Suprapubic skin (tissue), 4 donors: ENCODE measurements around the gene GAK. TPM values are rescaled to one million over a fixed set of nuclear protein-coding genes. Genes with fewer than 3 reads are reported as not detected.

ENCODE experiments used
- DNase-seq, 2 donors: peaks; one replicate each; pipeline ENCODE4 v3.0.0-alpha.2; 2019; ENCODE audit warnings: low spot score in 2 of 2
- H3K27ac ChIP-seq: fragments of 200-600 bp; sonication (generic); one replicate; pipeline ENCODE4 v1.5.1; 2019
- H3K27me3 ChIP-seq: fragments of 200-600 bp; sonication (generic); one replicate; pipeline ENCODE4 v1.5.1; 2019
- H3K36me3 ChIP-seq: fragments of 200-600 bp; sonication (generic); one replicate; pipeline ENCODE4 v1.5.1; 2019
- H3K4me1 ChIP-seq: fragments of 200-600 bp; sonication (generic); one replicate; pipeline ENCODE4 v1.5.1; 2019
- H3K4me3 ChIP-seq: fragments of 200-600 bp; sonication (generic); one replicate; pipeline ENCODE4 v1.5.1; 2019; ENCODE audit warnings: mild to moderate bottlenecking
- H3K9me3 ChIP-seq: fragments of 200-600 bp; sonication (generic); one replicate; pipeline ENCODE4 v1.5.1; 2019
- CTCF ChIP-seq, 2 donors: fragments of 200-600 bp in 1 of 2; fragments of 450-650 bp in 1 of 2; sonication (generic) in 1 of 2; IDR thresholded peaks; one replicate each; pipeline ENCODE4 v1.5.1; 2016 to 2019; ENCODE audit warnings: antibody characterized with exemption in 2 of 2, mild to moderate bottlenecking in 1 of 2, moderate library complexity in 1 of 2
- EP300 ChIP-seq: sonication (generic); formaldehyde crosslinking; IDR thresholded peaks from one replicate; pipeline ENCODE4 v1.6.1; 2017; ENCODE audit warnings: antibody characterized with exemption
- POLR2A ChIP-seq, 2 donors: fragments of 450-650 bp; IDR thresholded peaks; one replicate each; pipeline ENCODE4 v1.6.1; 2017; ENCODE audit warnings: antibody characterized with exemption in 2 of 2, mild to moderate bottlenecking in 2 of 2, moderate library complexity in 2 of 2
- POLR2AphosphoS5 ChIP-seq, 3 donors: sonication (generic); formaldehyde crosslinking; IDR thresholded peaks; one replicate each; pipeline ENCODE4 v1.6.1; 2017; ENCODE audit warnings: antibody characterized with exemption in 3 of 3
- WGBS: methylation state at CpG from one replicate; pipeline ENCODE4 v1.1.5; 2018; 5-methylcytosine and 5-hydroxymethylcytosine counted together
- total RNA-seq, 4 donors: library from RNA; depleted of rRNA; stranded (reverse); fragments of >200 nt; gene quantifications; one replicate each; pipeline ENCODE4 v1.1.0, GENCODE V29; 2016

GAK gene
- total RNA-seq, 4 donors from 2014 or later = 108 to 166 (median 132) TPM

GRCh38 chr4:952881-953573 is 20.9 kb upstream of the GAK start:
- Histone ChIP-seq H3K4me1 (no peaks in the 10 kb centered on the region), H3K36me3 (peaks cover 58% of the 10 kb centered on the region), H3K9me3 (no peaks in the 10 kb centered on the region), H3K4me3 (no peak overlapping the region), H3K27ac (no peak overlapping the region), H3K27me3 (no peaks in the 10 kb centered on the region)
- no peak for DNase-seq
- 94% methylated on average over 22 of the region's 28 CpGs for WGBS
- TF ChIP-seq EP300 = no peak
- no peak for TF ChIP-seq POLR2A (IDR thresholded peaks at IDR 0.05)
- TF ChIP-seq POLR2AphosphoS5 (IDR thresholded peaks at IDR 0.05) = no peak
- no peak for TF ChIP-seq CTCF (IDR thresholded peaks at IDR 0.05)

GRCh38 chr4:951594-952468 is 19.7 kb upstream of the GAK start:
- H3K27ac ChIP-seq = no peak overlapping the region
- 78% methylated on average over 11 of the region's 23 CpGs for WGBS
- TF ChIP-seq CTCF (IDR thresholded peaks at IDR 0.05) (no peak), POLR2AphosphoS5 (IDR thresholded peaks at IDR 0.05) (no peak), POLR2A (IDR thresholded peaks at IDR 0.05) (no peak), EP300 (no peak)
- H3K36me3 ChIP-seq = peaks cover 48% of the 10 kb centered on the region
- H3K27me3 ChIP-seq = no peaks in the 10 kb centered on the region
- H3K4me3 ChIP-seq = no peak overlapping the region
- DNase-seq = no peak
- H3K9me3 ChIP-seq = no peaks in the 10 kb centered on the region
- no peaks in the 10 kb centered on the region for H3K4me1 ChIP-seq

- H3K27me3 ChIP-seq = no peaks in the 10 kb centered on the region
- no peak overlapping the region for H3K27ac ChIP-seq
- no peaks in the 10 kb centered on the region for H3K9me3 ChIP-seq
- WGBS = 92% methylated on average over 6 of the region's 7 CpGs
- H3K4me1 ChIP-seq = no peaks in the 10 kb centered on the region
- no peak for DNase-seq
- TF ChIP-seq CTCF (IDR thresholded peaks at IDR 0.05) = no peak
- no peak for TF ChIP-seq POLR2AphosphoS5 (IDR thresholded peaks at IDR 0.05)
- no peak for TF ChIP-seq EP300
- TF ChIP-seq POLR2A (IDR thresholded peaks at IDR 0.05) = no peak
- H3K36me3 ChIP-seq = peaks cover 43% of the 10 kb centered on the region
- H3K4me3 ChIP-seq = no peak overlapping the region
Observed at GRCh38 chr4:951186-951585, 19.1 kb upstream of the GAK start.

- Histone ChIP-seq H3K4me1 (no peaks in the 10 kb centered on the region), H3K27me3 (no peaks in the 10 kb centered on the region), H3K36me3 (peaks cover 37% of the 10 kb centered on the region), H3K9me3 (no peaks in the 10 kb centered on the region), H3K4me3 (no peak overlapping the region), H3K27ac (no peak overlapping the region)
- TF ChIP-seq POLR2AphosphoS5 (IDR thresholded peaks at IDR 0.05) = no peak
- no peak for TF ChIP-seq POLR2A (IDR thresholded peaks at IDR 0.05)
- no peak for TF ChIP-seq EP300
- TF ChIP-seq CTCF (IDR thresholded peaks at IDR 0.05) = no peak
- no peak for DNase-seq
- WGBS = 82% methylated on average over 20 of the region's 30 CpGs
Observed at GRCh38 chr4:950136-951020, 18.3 kb upstream of the GAK start.
